Activated CD8-positive, alpha-beta memory T cell treated with anti-CD3 and anti-CD28 coated beads for 4 hours (primary cell): ENCODE measurements around the gene PIGL.
A peak's percentile ranks its signal among the peaks of the same experiment; 100 is the strongest.
"Not testable (repeated sequence)": the region's sequence is repeated elsewhere in the genome, so short reads cannot be mapped to it uniquely, and the experiment has no call there.

Experiments
- DNase-seq, 2 donors: peaks; one replicate each; pipeline ENCODE4 v3.0.0-alpha.2; 2020; ENCODE audit warnings: low read depth in 2 of 2

PIGL gene

GRCh38 chr17:16312061-16312460 lies 95.1 kb downstream of the PIGL start:
- DNase-seq = not testable (repeated sequence)

GRCh38 chr17:16313139-16314090 lies 96.4 kb downstream of the PIGL start:
- DNase-seq = no peak

GRCh38 chr17:16314189-16314588 lies 97.2 kb downstream of the PIGL start:
- DNase-seq = no peak

- DNase-seq = no peak
Measured at GRCh38 chr17:16314859-16315258, 97.8 kb downstream of the PIGL start.

- DNase-seq = no peak
Measured at GRCh38 chr17:16319969-16320368, 103.0 kb downstream of the PIGL start.

- DNase-seq = no peak
Measured at GRCh38 chr17:16322636-16323035, 105.6 kb downstream of the PIGL start.

GRCh38 chr17:16325964-16326363 lies 109.0 kb downstream of the PIGL start:
- no peak for DNase-seq

- no peak for DNase-seq
Measured at GRCh38 chr17:16327018-16327417, 110.0 kb downstream of the PIGL start.

GRCh38 chr17:16328997-16329396 lies 112.0 kb downstream of the PIGL start:
- no peak for DNase-seq

- DNase-seq = no peak
Measured at GRCh38 chr17:16329519-16330271, 112.7 kb downstream of the PIGL start.

- no peak for DNase-seq
Measured at GRCh38 chr17:16338391-16338790, 121.4 kb downstream of the PIGL start.

- no peak for DNase-seq
Measured at GRCh38 chr17:16339402-16339801, 122.4 kb downstream of the PIGL start.

- DNase-seq = no peak
Measured at GRCh38 chr17:16339959-16340358, 122.9 kb downstream of the PIGL start.

GRCh38 chr17:16342979-16343378 lies 126.0 kb downstream of the PIGL start:
- no peak for DNase-seq

- no peak for DNase-seq
Measured at GRCh38 chr17:16343569-16343968, 126.6 kb downstream of the PIGL start.

GRCh38 chr17:16345565-16345964 lies 128.6 kb downstream of the PIGL start:
- DNase-seq = no peak

- no peak for DNase-seq
Measured at GRCh38 chr17:16346721-16347271, 129.8 kb downstream of the PIGL start.

- no peak for DNase-seq
Measured at GRCh38 chr17:16348586-16348985, 131.6 kb downstream of the PIGL start.

- no peak for DNase-seq
Measured at GRCh38 chr17:16349431-16349830, 132.4 kb downstream of the PIGL start.

GRCh38 chr17:16351831-16352230 lies 134.8 kb downstream of the PIGL start:
- no peak for DNase-seq

- no peak for DNase-seq
Measured at GRCh38 chr17:16352303-16352666, 135.3 kb downstream of the PIGL start.

GRCh38 chr17:16352667-16353316 lies 135.8 kb downstream of the PIGL start:
- DNase-seq = peak; percentile 3 to 5
